GM12873 (cell line): ENCODE data around the gene CD46.

Source experiments
- TF ChIP-seq, protein P1 (sequence below): IDR thresholded peaks from 2 replicates; pipeline ENCODE4 v1.5.1; 2012; ENCODE audit warnings: low read depth, mild to moderate bottlenecking, moderate library complexity, low read length, control low read depth; ENCODE audit not compliant: insufficient read depth; ENCODE audit errors: missing control alignments

The CD46 gene

GRCh38 chr1:207823531-207823879 is 71.7 kb downstream of the CD46 start:
- TF ChIP-seq, protein P1, sequence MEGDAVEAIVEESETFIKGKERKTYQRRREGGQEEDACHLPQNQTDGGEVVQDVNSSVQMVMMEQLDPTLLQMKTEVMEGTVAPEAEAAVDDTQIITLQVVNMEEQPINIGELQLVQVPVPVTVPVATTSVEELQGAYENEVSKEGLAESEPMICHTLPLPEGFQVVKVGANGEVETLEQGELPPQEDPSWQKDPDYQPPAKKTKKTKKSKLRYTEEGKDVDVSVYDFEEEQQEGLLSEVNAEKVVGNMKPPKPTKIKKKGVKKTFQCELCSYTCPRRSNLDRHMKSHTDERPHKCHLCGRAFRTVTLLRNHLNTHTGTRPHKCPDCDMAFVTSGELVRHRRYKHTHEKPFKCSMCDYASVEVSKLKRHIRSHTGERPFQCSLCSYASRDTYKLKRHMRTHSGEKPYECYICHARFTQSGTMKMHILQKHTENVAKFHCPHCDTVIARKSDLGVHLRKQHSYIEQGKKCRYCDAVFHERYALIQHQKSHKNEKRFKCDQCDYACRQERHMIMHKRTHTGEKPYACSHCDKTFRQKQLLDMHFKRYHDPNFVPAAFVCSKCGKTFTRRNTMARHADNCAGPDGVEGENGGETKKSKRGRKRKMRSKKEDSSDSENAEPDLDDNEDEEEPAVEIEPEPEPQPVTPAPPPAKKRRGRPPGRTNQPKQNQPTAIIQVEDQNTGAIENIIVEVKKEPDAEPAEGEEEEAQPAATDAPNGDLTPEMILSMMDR = no peak

GRCh38 chr1:207823880-207824566 is 72.2 kb downstream of the CD46 start:
- TF ChIP-seq, protein P1 = peak; percentile 66

DNA sequence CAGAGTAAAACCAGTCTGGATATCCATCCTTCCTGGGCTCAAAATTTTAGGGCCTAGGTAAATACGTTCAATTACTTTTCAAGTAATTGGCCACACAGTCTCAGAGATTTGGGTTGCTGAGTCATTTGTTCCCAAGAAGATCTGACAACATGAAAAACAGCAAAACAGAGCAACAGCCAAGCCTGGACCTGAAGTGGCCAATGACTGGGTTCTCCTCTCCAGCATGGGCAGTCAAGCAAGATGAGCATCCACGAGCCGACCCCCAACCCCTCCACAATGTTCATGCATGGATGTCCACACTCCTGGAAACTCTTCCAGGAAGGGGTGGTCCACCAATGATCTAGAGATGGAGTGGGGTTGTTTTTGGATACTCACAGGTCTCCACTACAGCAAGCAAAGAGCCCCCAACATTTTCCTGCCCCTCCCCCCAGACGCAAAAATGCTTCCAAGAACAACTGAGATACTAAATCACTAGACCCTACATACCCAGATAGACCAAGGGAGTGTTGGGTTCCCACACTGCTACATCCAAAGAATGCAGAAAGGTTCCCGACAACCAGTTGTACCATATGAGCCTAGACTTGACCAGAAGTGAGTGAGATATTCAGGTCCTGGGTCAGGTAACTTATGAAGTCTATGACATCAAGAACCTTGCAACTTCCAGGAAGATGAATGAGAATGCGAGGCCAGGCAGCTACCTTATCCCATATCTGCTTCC is 73.0 kb downstream of the CD46 start:
- TF ChIP-seq, protein P1 = no peak

- TF ChIP-seq, protein P1 = no peak
Measured at GRCh38 chr1:207825409-207825695, 73.5 kb downstream of the CD46 start.

DNA sequence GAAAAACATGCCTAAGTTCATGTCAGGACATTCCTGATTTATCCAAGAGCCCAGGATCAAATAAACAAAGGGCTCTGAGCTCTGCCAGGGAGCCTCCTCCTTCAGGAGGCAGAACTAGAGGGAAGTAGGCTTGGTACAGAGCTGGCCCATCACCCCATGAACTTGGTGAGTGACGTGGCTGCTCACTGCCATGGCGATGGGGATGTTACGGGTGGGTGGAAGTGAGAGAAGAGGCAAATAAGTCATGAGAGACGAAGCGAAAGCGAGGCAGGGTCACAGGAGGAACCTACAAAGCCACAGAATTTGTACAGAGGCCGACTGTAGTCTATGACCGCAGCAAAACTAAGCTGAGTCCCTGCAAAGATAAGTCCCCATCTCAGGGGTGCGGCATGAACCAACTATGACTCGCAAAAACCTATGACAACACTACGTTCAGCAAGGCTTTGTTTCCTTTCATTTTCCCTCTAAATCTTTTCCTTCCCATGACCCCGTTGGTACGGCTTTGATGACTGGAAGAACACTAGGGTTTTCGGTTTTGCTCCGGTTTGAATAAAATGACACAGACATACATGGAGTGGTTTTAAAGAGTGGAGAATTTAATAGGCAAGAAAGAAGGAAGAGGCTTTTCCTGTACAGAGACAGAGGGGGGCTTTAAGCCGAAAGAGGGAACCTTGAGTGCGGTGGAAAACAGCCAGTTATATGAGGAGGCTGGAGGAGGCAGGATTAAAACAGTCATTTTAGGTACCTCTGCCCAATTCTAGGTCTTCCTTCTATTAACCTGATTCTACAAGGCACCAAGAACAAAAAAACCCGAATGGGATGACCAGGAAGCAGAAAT is 74.1 kb downstream of the CD46 start:
- TF ChIP-seq, protein P1 = no peak

GRCh38 chr1:207826557-207827487 is 75.0 kb downstream of the CD46 start:
- TF ChIP-seq, protein P1 = no peak
